SK-N-SH treated with all-trans-retinoic acid at 6 μM for 48 hours (cell line): ENCODE measurements around the gene PLA2G6.

Experiments used
- ATAC-seq: fragments of 200-7000 bp; cut with Tn5 transposase; 3 replicates; pipeline ENCODE4 v1.9.1; 2020; ENCODE audit warnings: mild to moderate bottlenecking, moderate library complexity
- BACH2 ChIP-seq: fragments of 250-450 bp; sonication (Bioruptor Pico); IDR thresholded peaks from 2 replicates; pipeline ENCODE4 v1.9.0; 2021; ENCODE audit warnings: mild to moderate bottlenecking, borderline replicate concordance
- ESRRG ChIP-seq: fragments of 250-450 bp; sonication (Bioruptor Pico); IDR thresholded peaks from 2 replicates; pipeline ENCODE4 v1.6.1; 2021; ENCODE audit warnings: mild to moderate bottlenecking
- GLIS3 ChIP-seq: fragments of 250-450 bp; sonication (Bioruptor Pico); IDR thresholded peaks from 2 replicates; pipeline ENCODE4 v1.5.0; 2020; ENCODE audit warnings: mild to moderate bottlenecking, moderate library complexity
- OSR1 ChIP-seq: fragments of 250-450 bp; sonication (Bioruptor Pico); IDR thresholded peaks from 2 replicates; pipeline ENCODE4 v1.8.0; 2022; ENCODE audit warnings: moderate library complexity, mild to moderate bottlenecking, inconsistent platforms
- PPARA ChIP-seq: fragments of 250-450 bp; sonication (Bioruptor Pico); IDR thresholded peaks from 2 replicates; pipeline ENCODE4 v1.5.0; 2020; ENCODE audit warnings: mild to moderate bottlenecking, borderline replicate concordance
- RARB ChIP-seq: fragments of 250-450 bp; sonication (Bioruptor Pico); IDR thresholded peaks from 2 replicates; pipeline ENCODE4 v1.8.0; 2021; ENCODE audit warnings: mild to moderate bottlenecking, moderate library complexity
- TCF4 ChIP-seq: fragments of 250-450 bp; sonication (Bioruptor Pico); IDR thresholded peaks from 2 replicates; pipeline ENCODE4 v1.8.0; 2021; ENCODE audit warnings: mild to moderate bottlenecking, moderate library complexity, borderline replicate concordance
- TOX ChIP-seq: fragments of 250-450 bp; sonication (Bioruptor Pico); IDR thresholded peaks from 2 replicates; pipeline ENCODE4 v1.8.0; 2021; ENCODE audit warnings: mild to moderate bottlenecking, moderate library complexity, borderline replicate concordance
- ZC3H10 ChIP-seq: fragments of 250-450 bp; sonication (Bioruptor Pico); IDR thresholded peaks from 2 replicates; pipeline ENCODE4 v1.5.1; 2021; ENCODE audit warnings: mild to moderate bottlenecking, moderate library complexity
- ZFP3 ChIP-seq: fragments of 250-450 bp; sonication (Bioruptor Pico); IDR thresholded peaks from 2 replicates; pipeline ENCODE4 v1.5.0; 2020; ENCODE audit warnings: mild to moderate bottlenecking, moderate library complexity
- ZNF565 ChIP-seq: fragments of 450-650 bp; formaldehyde crosslinking; conservative IDR thresholded peaks from 2 replicates; pipeline ENCODE4 v1.5.0; 2020; ENCODE audit warnings: low read depth, mild to moderate bottlenecking, moderate library complexity
- ZNF70 ChIP-seq: fragments of 450-650 bp; formaldehyde crosslinking; IDR thresholded peaks from 2 replicates; pipeline ENCODE4 v1.5.0; 2020; ENCODE audit warnings: mild to moderate bottlenecking, moderate library complexity
- ZNF8 ChIP-seq: fragments of 450-650 bp; formaldehyde crosslinking; IDR thresholded peaks from 2 replicates; pipeline ENCODE4 v1.5.0; 2020; ENCODE audit warnings: mild to moderate bottlenecking, moderate library complexity
- TF ChIP-seq, protein P1 (sequence below): fragments of 250-450 bp; sonication (Bioruptor Pico); IDR thresholded peaks from 2 replicates; pipeline ENCODE4 v1.5.0; 2020; ENCODE audit warnings: mild to moderate bottlenecking, moderate library complexity
- TF ChIP-seq, protein P2 (sequence below): fragments of 250-450 bp; sonication (Bioruptor Pico); IDR thresholded peaks from 2 replicates; pipeline ENCODE4 v1.5.1; 2021; ENCODE audit warnings: mild to moderate bottlenecking, moderate library complexity

Gene PLA2G6

DNA sequence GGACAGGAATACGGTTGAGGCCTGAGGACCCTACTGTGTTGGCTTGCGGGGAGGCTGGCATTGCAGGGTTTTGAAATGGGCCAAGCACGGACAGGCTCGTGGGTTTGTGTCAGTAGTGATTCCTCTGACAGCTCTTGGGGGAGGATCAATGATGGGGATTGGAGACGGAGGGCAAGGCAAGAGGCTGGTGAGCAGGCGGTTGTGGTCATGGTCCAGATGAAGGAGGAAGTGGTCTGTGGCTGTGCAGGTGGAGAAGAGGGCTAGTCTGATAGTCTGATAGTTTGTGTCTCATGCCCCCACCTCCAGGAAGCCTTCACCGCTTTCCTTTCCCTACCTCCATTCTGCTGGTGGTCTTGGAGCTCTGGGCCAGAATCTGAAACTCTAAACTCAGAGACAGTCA is 23.2 kb upstream of the PLA2G6 start:
- no peak for TF ChIP-seq TOX (CRISPR knock-in tag)
- TF ChIP-seq GLIS3, result no peak
- TF ChIP-seq ZNF565, result no peak
- TF ChIP-seq, protein P1, sequence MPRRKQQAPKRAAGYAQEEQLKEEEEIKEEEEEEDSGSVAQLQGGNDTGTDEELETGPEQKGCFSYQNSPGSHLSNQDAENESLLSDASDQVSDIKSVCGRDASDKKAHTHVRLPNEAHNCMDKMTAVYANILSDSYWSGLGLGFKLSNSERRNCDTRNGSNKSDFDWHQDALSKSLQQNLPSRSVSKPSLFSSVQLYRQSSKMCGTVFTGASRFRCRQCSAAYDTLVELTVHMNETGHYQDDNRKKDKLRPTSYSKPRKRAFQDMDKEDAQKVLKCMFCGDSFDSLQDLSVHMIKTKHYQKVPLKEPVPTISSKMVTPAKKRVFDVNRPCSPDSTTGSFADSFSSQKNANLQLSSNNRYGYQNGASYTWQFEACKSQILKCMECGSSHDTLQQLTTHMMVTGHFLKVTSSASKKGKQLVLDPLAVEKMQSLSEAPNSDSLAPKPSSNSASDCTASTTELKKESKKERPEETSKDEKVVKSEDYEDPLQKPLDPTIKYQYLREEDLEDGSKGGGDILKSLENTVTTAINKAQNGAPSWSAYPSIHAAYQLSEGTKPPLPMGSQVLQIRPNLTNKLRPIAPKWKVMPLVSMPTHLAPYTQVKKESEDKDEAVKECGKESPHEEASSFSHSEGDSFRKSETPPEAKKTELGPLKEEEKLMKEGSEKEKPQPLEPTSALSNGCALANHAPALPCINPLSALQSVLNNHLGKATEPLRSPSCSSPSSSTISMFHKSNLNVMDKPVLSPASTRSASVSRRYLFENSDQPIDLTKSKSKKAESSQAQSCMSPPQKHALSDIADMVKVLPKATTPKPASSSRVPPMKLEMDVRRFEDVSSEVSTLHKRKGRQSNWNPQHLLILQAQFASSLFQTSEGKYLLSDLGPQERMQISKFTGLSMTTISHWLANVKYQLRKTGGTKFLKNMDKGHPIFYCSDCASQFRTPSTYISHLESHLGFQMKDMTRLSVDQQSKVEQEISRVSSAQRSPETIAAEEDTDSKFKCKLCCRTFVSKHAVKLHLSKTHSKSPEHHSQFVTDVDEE, result no peak
- TF ChIP-seq ZNF8, result no peak
- TF ChIP-seq TCF4, result no peak
- TF ChIP-seq ZNF70 (CRISPR knock-in tag), result no peak
- TF ChIP-seq, protein P2, sequence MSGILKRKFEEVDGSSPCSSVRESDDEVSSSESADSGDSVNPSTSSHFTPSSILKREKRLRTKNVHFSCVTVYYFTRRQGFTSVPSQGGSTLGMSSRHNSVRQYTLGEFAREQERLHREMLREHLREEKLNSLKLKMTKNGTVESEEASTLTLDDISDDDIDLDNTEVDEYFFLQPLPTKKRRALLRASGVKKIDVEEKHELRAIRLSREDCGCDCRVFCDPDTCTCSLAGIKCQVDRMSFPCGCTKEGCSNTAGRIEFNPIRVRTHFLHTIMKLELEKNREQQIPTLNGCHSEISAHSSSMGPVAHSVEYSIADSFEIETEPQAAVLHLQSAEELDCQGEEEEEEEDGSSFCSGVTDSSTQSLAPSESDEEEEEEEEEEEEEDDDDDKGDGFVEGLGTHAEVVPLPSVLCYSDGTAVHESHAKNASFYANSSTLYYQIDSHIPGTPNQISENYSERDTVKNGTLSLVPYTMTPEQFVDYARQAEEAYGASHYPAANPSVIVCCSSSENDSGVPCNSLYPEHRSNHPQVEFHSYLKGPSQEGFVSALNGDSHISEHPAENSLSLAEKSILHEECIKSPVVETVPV (CRISPR knock-in tag), result no peak
- TF ChIP-seq ESRRG, result no peak
- no peak for ATAC-seq

DNA sequence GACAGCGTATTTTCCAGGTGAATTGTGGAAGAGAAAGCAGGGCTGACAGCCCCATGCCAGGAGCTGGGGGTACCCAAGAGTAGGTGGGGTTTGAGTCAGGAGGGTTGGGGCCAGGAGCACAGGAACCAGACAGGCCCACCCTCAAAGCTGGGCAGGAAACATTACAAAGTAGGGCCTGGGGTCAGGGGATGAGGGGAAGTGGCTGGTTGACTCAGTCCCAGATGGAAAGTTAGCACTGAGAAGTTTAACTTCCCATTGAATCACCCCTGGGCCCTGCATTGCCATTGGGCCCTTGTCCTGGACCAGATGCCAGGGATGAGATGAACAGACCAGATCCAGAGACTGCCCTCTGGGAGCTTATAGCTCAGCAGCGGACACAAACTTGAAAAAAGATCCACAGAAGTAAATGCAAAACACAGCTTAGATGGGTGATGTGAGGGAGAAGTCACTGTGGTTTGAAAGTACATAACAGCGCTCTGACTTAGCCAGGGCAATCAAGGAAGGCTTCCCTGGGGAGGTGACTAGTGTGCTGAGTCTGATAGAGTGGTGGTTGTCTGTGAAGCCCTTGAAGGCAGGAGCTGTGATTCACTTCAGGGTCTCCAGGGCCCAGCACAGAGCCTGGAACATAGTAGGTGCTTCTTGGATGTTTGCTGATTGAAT is 22.4 kb upstream of the PLA2G6 start:
- ATAC-seq, result no peak
- TF ChIP-seq RARB (CRISPR knock-in tag), result no peak
- TF ChIP-seq ZNF70 (CRISPR knock-in tag), result no peak
- no peak for TF ChIP-seq ZNF565
- TF ChIP-seq ZC3H10 (CRISPR knock-in tag), result no peak
- no peak for TF ChIP-seq PPARA
- no peak for TF ChIP-seq ZFP3
- TF ChIP-seq, protein P1, result no peak

DNA sequence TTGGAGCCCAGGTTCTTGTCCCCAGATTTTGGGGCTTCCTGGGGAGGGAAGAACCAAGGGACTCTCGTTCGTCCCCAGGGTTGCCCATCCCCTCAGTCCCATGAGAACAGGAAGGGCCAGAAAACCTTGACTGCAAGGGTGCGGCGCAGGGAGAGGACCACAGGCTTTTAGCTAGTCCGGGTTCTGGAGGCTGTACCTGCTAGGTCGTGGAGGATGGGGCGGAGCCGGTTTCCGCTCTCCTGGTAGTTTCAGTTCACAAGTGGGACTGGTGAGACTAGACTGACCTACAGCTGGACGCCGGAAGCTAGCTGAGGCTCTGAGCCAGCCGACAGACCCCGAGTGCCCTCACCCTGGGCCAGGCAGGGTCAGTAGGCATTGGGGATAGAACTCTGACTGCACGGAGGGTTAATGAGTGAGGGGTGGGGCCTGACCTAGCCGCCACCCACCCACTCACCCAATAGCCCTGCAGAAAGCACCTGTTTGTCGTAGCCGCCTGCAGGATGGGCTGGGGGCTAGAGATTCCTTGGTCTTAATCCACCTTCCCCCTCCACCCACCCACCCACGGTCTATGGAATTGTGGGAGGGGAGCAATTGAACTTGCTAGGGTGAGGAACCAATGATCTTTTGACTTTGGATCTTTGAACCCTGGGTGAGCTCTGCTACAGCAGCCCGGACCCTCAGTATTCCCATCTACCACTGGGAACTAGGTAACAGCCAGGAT is 21.6 kb upstream of the PLA2G6 start:
- peak; percentile 11 for ATAC-seq
- no peak for TF ChIP-seq GLIS3
- TF ChIP-seq, protein P1, result no peak
- no peak for TF ChIP-seq BACH2 (CRISPR knock-in tag)
- no peak for TF ChIP-seq ZC3H10 (CRISPR knock-in tag)
- no peak for TF ChIP-seq OSR1 (CRISPR knock-in tag)
- no peak for TF ChIP-seq ZFP3
- no peak for TF ChIP-seq ESRRG
- TF ChIP-seq ZNF70 (CRISPR knock-in tag), result no peak
- no peak for TF ChIP-seq RARB (CRISPR knock-in tag)

DNA sequence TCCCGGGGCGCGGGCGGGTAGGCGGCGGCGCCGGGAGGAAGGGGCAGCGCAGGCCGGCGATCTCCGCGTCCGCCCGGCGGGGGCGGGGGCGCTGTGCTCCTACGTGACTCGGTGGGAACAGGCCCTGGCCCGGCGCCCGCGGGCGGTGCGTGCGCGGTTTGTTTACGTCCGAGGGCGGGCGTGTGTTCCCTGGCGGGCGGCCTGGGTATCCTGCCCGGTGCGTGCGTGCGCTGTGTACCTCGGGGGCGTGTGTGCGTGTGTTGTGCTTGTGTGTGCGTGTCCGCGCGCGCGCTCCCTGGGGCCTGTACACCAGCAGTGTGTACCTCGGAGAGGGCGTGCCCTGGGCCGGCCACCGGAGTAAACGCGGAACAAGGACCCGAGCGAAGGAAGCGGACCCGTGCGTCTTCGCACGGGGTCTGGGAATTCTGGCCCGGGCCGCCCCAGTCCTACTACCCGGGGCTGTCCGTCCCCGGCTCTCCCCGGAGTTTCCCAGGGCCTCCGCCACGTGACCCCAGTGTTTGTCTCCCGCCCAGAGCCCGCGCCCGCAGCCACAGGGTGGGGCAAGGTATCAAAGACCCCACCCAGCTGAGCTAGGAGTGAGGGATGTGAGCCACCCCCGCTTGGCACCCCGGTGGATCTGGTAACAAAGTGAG is 20.9 kb upstream of the PLA2G6 start:
- TF ChIP-seq GLIS3 (no peak), TOX (CRISPR knock-in tag) (no peak)
- peak; percentile 45 for ATAC-seq
